Esophagus squamous epithelium (tissue), 4 donors: ENCODE results near the gene A3GALT2.

Experiments
- POLR2A ChIP-seq, 4 donors: fragments of 450-650 bp; IDR thresholded peaks; one replicate each; pipeline ENCODE4 v1.6.1; 2017; ENCODE audit warnings: antibody characterized with exemption in 4 of 4, mild to moderate bottlenecking in 4 of 4, moderate library complexity in 3 of 4
- TF ChIP-seq, protein P1 (sequence below), 6 experiments: fragments of 450-650 bp in 4 of 6; fragments of 200-600 bp in 2 of 6; sonication (generic) in 2 of 6; IDR thresholded peaks; one replicate each; pipeline ENCODE4 v1.5.1; 2016 to 2019; ENCODE audit warnings: antibody characterized with exemption in 6 of 6, mild to moderate bottlenecking in 4 of 6, moderate library complexity in 4 of 6

DNA sequence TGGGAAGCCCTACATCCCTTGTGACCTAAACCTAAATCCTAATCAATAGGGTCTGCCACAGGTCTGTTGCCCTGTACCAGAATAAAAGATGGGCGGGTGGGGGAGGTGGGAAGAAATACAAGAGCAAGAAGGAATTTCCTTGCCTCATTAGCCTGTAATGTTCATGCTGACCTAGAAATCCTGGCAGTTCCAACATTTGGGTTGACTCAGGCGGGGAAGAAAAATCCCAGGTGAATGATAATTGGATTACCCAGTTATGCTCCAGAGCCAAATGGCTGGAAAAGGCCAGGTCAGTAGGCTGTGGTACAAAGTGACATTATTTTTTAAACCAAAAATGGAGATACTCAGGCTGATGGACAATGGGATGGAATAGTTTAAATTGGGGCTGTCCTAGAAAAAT is 27.3 kb upstream of the A3GALT2 start:
- TF ChIP-seq, protein P1, sequence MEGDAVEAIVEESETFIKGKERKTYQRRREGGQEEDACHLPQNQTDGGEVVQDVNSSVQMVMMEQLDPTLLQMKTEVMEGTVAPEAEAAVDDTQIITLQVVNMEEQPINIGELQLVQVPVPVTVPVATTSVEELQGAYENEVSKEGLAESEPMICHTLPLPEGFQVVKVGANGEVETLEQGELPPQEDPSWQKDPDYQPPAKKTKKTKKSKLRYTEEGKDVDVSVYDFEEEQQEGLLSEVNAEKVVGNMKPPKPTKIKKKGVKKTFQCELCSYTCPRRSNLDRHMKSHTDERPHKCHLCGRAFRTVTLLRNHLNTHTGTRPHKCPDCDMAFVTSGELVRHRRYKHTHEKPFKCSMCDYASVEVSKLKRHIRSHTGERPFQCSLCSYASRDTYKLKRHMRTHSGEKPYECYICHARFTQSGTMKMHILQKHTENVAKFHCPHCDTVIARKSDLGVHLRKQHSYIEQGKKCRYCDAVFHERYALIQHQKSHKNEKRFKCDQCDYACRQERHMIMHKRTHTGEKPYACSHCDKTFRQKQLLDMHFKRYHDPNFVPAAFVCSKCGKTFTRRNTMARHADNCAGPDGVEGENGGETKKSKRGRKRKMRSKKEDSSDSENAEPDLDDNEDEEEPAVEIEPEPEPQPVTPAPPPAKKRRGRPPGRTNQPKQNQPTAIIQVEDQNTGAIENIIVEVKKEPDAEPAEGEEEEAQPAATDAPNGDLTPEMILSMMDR (IDR thresholded peaks at IDR 0.05), result no peak
- TF ChIP-seq POLR2A (IDR thresholded peaks at IDR 0.05), result no peak
